PC-3 (cell line): Measurements from ENCODE around the gene UBE2E2. TPM values are rescaled to one million over a fixed set of nuclear protein-coding genes. Genes with fewer than 3 reads are reported as not detected.

Source experiments
- ATAC-seq: fragments of 200-7000 bp; cut with Tn5 transposase; 2 replicates; pipeline ENCODE4 v1.9.1; 2020; ENCODE audit warnings: mild to moderate bottlenecking, moderate library complexity
- BruUV-seq: library from RNA; stranded (reverse); fragments of 400-500 nt; replicated peaks from 2 replicates; lab custom pipeline; 2021; lab: Mats Ljungman, UMichigan
- CTCF ChIA-PET: fragments of 300-600 bp; sonication (Branson Sonifier 250); formaldehyde crosslinking; loops from one replicate; lab custom pipeline; 2022; ENCODE audit warnings: antibody characterized with exemption; lab: Charles Lee
- POLR2A ChIA-PET: fragments of 300-600 bp; sonication (Branson Sonifier 250); formaldehyde crosslinking; loops from one replicate; lab custom pipeline; 2022; ENCODE audit warnings: antibody characterized with exemption; ENCODE audit not compliant: unreplicated experiment; lab: Charles Lee
- DNase-seq: peaks from one replicate; pipeline ENCODE4 v3.0.0-alpha.2; 2015
- H2AFZ ChIP-seq: fragments of 300-600 bp; sonication (generic); 2 replicates; pipeline ENCODE4 v1.6.0; 2016; ENCODE audit warnings: antibody characterized with exemption, low read length
- H3F3A ChIP-seq: fragments of 300-600 bp; sonication (generic); one replicate; pipeline ENCODE4 v1.6.0; 2017; ENCODE audit warnings: antibody characterized with exemption, low read length, control low read depth, mild to moderate bottlenecking; ENCODE audit not compliant: unreplicated experiment
- H3K27ac ChIP-seq: fragments of 300-600 bp; sonication (generic); 2 replicates; pipeline ENCODE4 v1.5.1; 2016; ENCODE audit warnings: mild to moderate bottlenecking, low read length
- H3K27me3 ChIP-seq: fragments of 300-600 bp; sonication (generic); 2 replicates; pipeline ENCODE4 v1.6.1; 2016; ENCODE audit warnings: low read length, mixed read lengths
- H3K36me3 ChIP-seq: fragments of 300-600 bp; sonication (generic); 2 replicates; pipeline ENCODE4 v1.6.1; 2016; ENCODE audit warnings: low read depth, mixed run types, low read length, mixed read lengths
- H3K4me1 ChIP-seq: fragments of 300-600 bp; sonication (generic); 2 replicates; pipeline ENCODE4 v1.5.1; 2016; ENCODE audit warnings: low read length; ENCODE audit not compliant: insufficient read depth
- H3K4me2 ChIP-seq: fragments of 300-600 bp; sonication (generic); 2 replicates; pipeline ENCODE4 v1.6.0; 2016; ENCODE audit warnings: low read length
- H3K4me3 ChIP-seq: fragments of 300-600 bp; sonication (generic); 2 replicates; pipeline ENCODE4 v1.5.1; 2016; ENCODE audit warnings: mild to moderate bottlenecking, low read length, mixed read lengths
- H3K79me2 ChIP-seq: fragments of 300-600 bp; sonication (generic); 2 replicates; pipeline ENCODE4 v1.6.1; 2017; ENCODE audit warnings: low read length, mixed read lengths
- H3K9ac ChIP-seq: fragments of 300-600 bp; sonication (generic); 2 replicates; pipeline ENCODE4 v1.6.0; 2016; ENCODE audit warnings: mild to moderate bottlenecking, low read length
- H3K9me2 ChIP-seq: fragments of 300-600 bp; sonication (generic); replicated peaks from 2 replicates; pipeline ENCODE4 v1.6.1; 2016; ENCODE audit warnings: mixed run types, low read length, mixed read lengths
- H3K9me3 ChIP-seq: fragments of 300-600 bp; sonication (generic); 2 replicates; pipeline ENCODE4 v1.6.1; 2016; ENCODE audit warnings: low read length, mixed read lengths
- H4K20me1 ChIP-seq: fragments of 300-600 bp; sonication (generic); 2 replicates; pipeline ENCODE4 v1.6.1; 2016; ENCODE audit warnings: low read length, mixed read lengths
- CTCF ChIP-seq: fragments of 300-600 bp; sonication (generic); conservative IDR thresholded peaks from 2 replicates; pipeline ENCODE4 v1.5.1; 2017; ENCODE audit warnings: antibody characterized with exemption, low read depth, mild to moderate bottlenecking, low read length
- EZH2 ChIP-seq: fragments of 300-600 bp; sonication (generic); IDR thresholded peaks from one replicate; pipeline ENCODE4 v1.6.1; 2017; ENCODE audit warnings: antibody characterized with exemption, mild to moderate bottlenecking, low read length; ENCODE audit not compliant: unreplicated experiment
- EZH2phosphoT487 ChIP-seq: fragments of 300-600 bp; sonication (generic); IDR thresholded peaks from 2 replicates; pipeline ENCODE4 v1.6.1; 2018; ENCODE audit warnings: mild to moderate bottlenecking, antibody characterized with exemption, low read length, borderline replicate concordance
- intact Hi-C: fragments of 100-400 bp; cut with micrococcal nuclease; formaldehyde crosslinking; loops from 2 replicates; pipeline ENCODE4 v1.9.0; 2023
- total RNA-seq: library from RNA; depleted of rRNA; stranded (reverse); fragments of >200 nt; gene quantifications from 2 replicates; pipeline ENCODE4 v1.2.3, GENCODE V29; 2014

The UBE2E2 gene
- total RNA-seq, 1 experiment from 2014 or later: 25.6 TPM

- Histone ChIP-seq H4K20me1 (no peaks in the 10 kb centered on the region), H3K4me2 (no peak overlapping the region), H3K9me2 (no peaks in the 10 kb centered on the region), H2AFZ (no peak overlapping the region), H3F3A (no peaks in the 10 kb centered on the region), H3K4me3 (no peak overlapping the region), H3K79me2 (no peaks in the 10 kb centered on the region), H3K4me1 (no peaks in the 10 kb centered on the region), H3K27ac (no peak overlapping the region), H3K27me3 (no peaks in the 10 kb centered on the region), H3K36me3 (no peaks in the 10 kb centered on the region), H3K9me3 (no peaks in the 10 kb centered on the region), H3K9ac (no peak overlapping the region)
- ChIA-PET POLR2A (no interaction called here), CTCF (no interaction called here)
- BruUV-seq: no TSS peak
- DNase-seq (no peak), ATAC-seq (no peak)
- TF ChIP-seq EZH2phosphoT487: no peak
- no peak for TF ChIP-seq CTCF
- TF ChIP-seq EZH2: no peak
- intact Hi-C loops: no loop called here
These were observed 165.6 kb downstream of the UBE2E2 start for GRCh38 chr3:23368731-23369130.

- ChIA-PET POLR2A (no interaction called here), CTCF (no interaction called here)
- no peaks in the 10 kb centered on the region for H4K20me1 ChIP-seq
- no peak for DNase-seq
- H3K36me3 ChIP-seq: no peaks in the 10 kb centered on the region
- H3K27me3 ChIP-seq: no peaks in the 10 kb centered on the region
- intact Hi-C loops: no loop called here
- ATAC-seq: no peak
- TF ChIP-seq EZH2phosphoT487: no peak
- no peak for TF ChIP-seq CTCF
- no peak for TF ChIP-seq EZH2
- no peaks in the 10 kb centered on the region for H3K79me2 ChIP-seq
- no peak overlapping the region for H2AFZ ChIP-seq
- no peak overlapping the region for H3K27ac ChIP-seq
- H3K4me3 ChIP-seq: no peak overlapping the region
- no TSS peak for BruUV-seq
- no peaks in the 10 kb centered on the region for H3K9me2 ChIP-seq
- H3K4me1 ChIP-seq: no peaks in the 10 kb centered on the region
- no peak overlapping the region for H3K9ac ChIP-seq
- H3K4me2 ChIP-seq: no peak overlapping the region
- H3F3A ChIP-seq: no peaks in the 10 kb centered on the region
- no peaks in the 10 kb centered on the region for H3K9me3 ChIP-seq
These were observed 169.2 kb downstream of the UBE2E2 start for GRCh38 chr3:23372285-23372684.

GRCh38 chr3:23376516-23377248 lies 173.6 kb downstream of the UBE2E2 start:
- CTCF ChIA-PET: no interaction called here
- DNase-seq: no peak
- ATAC-seq: no peak
- Histone ChIP-seq H3F3A (no peaks in the 10 kb centered on the region), H2AFZ (no peak overlapping the region), H3K9ac (no peak overlapping the region), H3K4me1 (no peaks in the 10 kb centered on the region), H3K9me3 (no peaks in the 10 kb centered on the region), H3K4me3 (no peak overlapping the region), H3K9me2 (no peaks in the 10 kb centered on the region), H3K27me3 (no peaks in the 10 kb centered on the region), H3K79me2 (no peaks in the 10 kb centered on the region), H3K27ac (no peak overlapping the region), H3K36me3 (no peaks in the 10 kb centered on the region), H4K20me1 (no peaks in the 10 kb centered on the region), H3K4me2 (no peak overlapping the region)
- BruUV-seq: no TSS peak
- intact Hi-C loops: no loop called here
- POLR2A ChIA-PET: no interaction called here
- TF ChIP-seq CTCF (no peak), EZH2phosphoT487 (no peak), EZH2 (no peak)
